Neural cell (in vitro differentiated cells): Measurements from ENCODE around the gene TSPAN14. TPM values are rescaled to one million over a fixed set of nuclear protein-coding genes. Genes with fewer than 3 reads are reported as not detected.
A peak's percentile ranks its signal among the peaks of the same experiment; 100 is the strongest.

Source experiments
- H2AFZ ChIP-seq: fragments of 200-600, 300-800 bp; sonication (generic), shearing (Covaris generic); 2 replicates; pipeline ENCODE4 v1.6.0; 2014; ENCODE audit warnings: low read depth, mild to moderate bottlenecking, antibody characterized with exemption, low read length, moderate library complexity
- H3F3A ChIP-seq: fragments of 200-600 bp; shearing (Covaris generic); 2 replicates; pipeline ENCODE4 v1.6.1; 2016; ENCODE audit warnings: mild to moderate bottlenecking, moderate library complexity, mixed read lengths, antibody characterized with exemption, low read length; ENCODE audit not compliant: insufficient read depth, poor library complexity, severe bottlenecking
- H3K27ac ChIP-seq: fragments of 200-600, 300-800 bp; sonication (generic), shearing (Covaris generic); 2 replicates; pipeline ENCODE4 v1.5.1; 2014; ENCODE audit warnings: mild to moderate bottlenecking, low read length, moderate library complexity
- H3K27me3 ChIP-seq: fragments of 300-800, 200-600 bp; sonication (generic), shearing (Covaris generic); 2 replicates; pipeline ENCODE4 v1.6.0; 2014; ENCODE audit warnings: mild to moderate bottlenecking, low read depth, low read length, moderate library complexity; ENCODE audit not compliant: insufficient read depth
- H3K36me3 ChIP-seq: fragments of 300-800, 200-600 bp; sonication (generic), shearing (Covaris generic); 2 replicates; pipeline ENCODE4 v1.5.1; 2014; ENCODE audit warnings: mild to moderate bottlenecking, antibody characterized with exemption, low read length, moderate library complexity; ENCODE audit not compliant: insufficient read depth
- H3K4me2 ChIP-seq: fragments of 300-800, 200-600 bp; sonication (generic), shearing (Covaris generic); 2 replicates; pipeline ENCODE4 v1.6.0; 2014; ENCODE audit warnings: mild to moderate bottlenecking, low read length
- H3K4me3 ChIP-seq: fragments of 300-800, 200-600 bp; sonication (generic), shearing (Covaris generic); 2 replicates; pipeline ENCODE4 v1.5.1; 2014; ENCODE audit warnings: mild to moderate bottlenecking, low read length, moderate library complexity
- H3K79me2 ChIP-seq: fragments of 200-600 bp; shearing (Covaris generic); replicated peaks from 2 replicates; pipeline ENCODE4 v1.6.0; 2014; ENCODE audit warnings: mild to moderate bottlenecking, low read length, moderate library complexity; ENCODE audit not compliant: insufficient read depth
- H3K9ac ChIP-seq: fragments of 300-800, 200-600 bp; sonication (generic), shearing (Covaris generic); 2 replicates; pipeline ENCODE4 v1.6.1; 2016; ENCODE audit warnings: mild to moderate bottlenecking, low read length, mixed read lengths
- H3K9me2 ChIP-seq: fragments of 200-600 bp; shearing (Covaris generic); 2 replicates; pipeline ENCODE4 v1.6.1; 2016; ENCODE audit warnings: mild to moderate bottlenecking, low read length, mixed read lengths; ENCODE audit not compliant: insufficient read depth
- H3K9me3 ChIP-seq: fragments of 200-600, 300-800 bp; sonication (generic), shearing (Covaris generic); 2 replicates; pipeline ENCODE4 v1.6.1; 2016; ENCODE audit warnings: mild to moderate bottlenecking, mixed run types, low read length, moderate library complexity, mixed read lengths
- H4K20me1 ChIP-seq: fragments of 200-600 bp; shearing (Covaris generic); 2 replicates; pipeline ENCODE4 v1.6.1; 2016; ENCODE audit warnings: mild to moderate bottlenecking, mixed run types; ENCODE audit not compliant: insufficient read depth
- CTCF ChIP-seq: fragments of 450-650 bp; IDR thresholded peaks from 2 replicates; pipeline ENCODE4 v1.5.1; 2014; ENCODE audit warnings: antibody characterized with exemption, mild to moderate bottlenecking, moderate library complexity; ENCODE audit not compliant: poor library complexity, severe bottlenecking
- EP300 ChIP-seq: fragments of 450-650 bp; conservative IDR thresholded peaks from 2 replicates; pipeline ENCODE4 v1.6.1; 2014; ENCODE audit warnings: antibody characterized with exemption, mild to moderate bottlenecking, moderate library complexity; ENCODE audit not compliant: poor library complexity, severe bottlenecking
- EZH2 ChIP-seq: fragments of 200-600, 300-800 bp; shearing (Covaris generic), sonication (generic); IDR thresholded peaks from 2 replicates; pipeline ENCODE4 v1.6.1; 2014; ENCODE audit warnings: antibody characterized with exemption, low read length, borderline replicate concordance, mild to moderate bottlenecking; ENCODE audit not compliant: insufficient read depth, poor library complexity, severe bottlenecking
- MXI1 ChIP-seq: fragments of 450-650 bp; conservative IDR thresholded peaks from 2 replicates; pipeline ENCODE4 v1.6.1; 2014; ENCODE audit warnings: antibody characterized with exemption, mild to moderate bottlenecking; ENCODE audit not compliant: poor library complexity, severe bottlenecking
- POLR2AphosphoS5 ChIP-seq: IDR thresholded peaks from 2 replicates; pipeline ENCODE4 v1.6.1; 2012
- RAD21 ChIP-seq: fragments of 450-650 bp; conservative IDR thresholded peaks from 2 replicates; pipeline ENCODE4 v1.6.1; 2014; ENCODE audit warnings: antibody characterized with exemption, mild to moderate bottlenecking, moderate library complexity
- REST ChIP-seq: IDR thresholded peaks from 2 replicates; pipeline ENCODE4 v1.6.1; 2012; ENCODE audit warnings: borderline replicate concordance
- SMC3 ChIP-seq: fragments of 450-650 bp; conservative IDR thresholded peaks from 2 replicates; pipeline ENCODE4 v1.6.1; 2014; ENCODE audit warnings: antibody characterized with exemption, mild to moderate bottlenecking, moderate library complexity; ENCODE audit not compliant: poor library complexity
- TAF1 ChIP-seq: IDR thresholded peaks from 2 replicates; pipeline ENCODE4 v1.6.1; 2012; ENCODE audit warnings: low read depth
- polyA plus RNA-seq: library from polyadenylated mRNA; depleted of rRNA; stranded (reverse); fragments of >200 nt; gene quantifications from 2 replicates; pipeline ENCODE4 v1.2.3, GENCODE V29; 2014

Gene TSPAN14
- polyA plus RNA-seq, 1 donor from 2014 or later, result 26.3 TPM

- H3K9me3 ChIP-seq, result no peaks in the 10 kb centered on the region
- H3K9me2 ChIP-seq, result no peaks in the 10 kb centered on the region
- peak overlapping the region; percentile 44 for H3K27ac ChIP-seq
- H3F3A ChIP-seq, result no peaks in the 10 kb centered on the region
- H2AFZ ChIP-seq, result peak overlapping the region; percentile 88
- H3K79me2 ChIP-seq, result peaks cover 7% of the 10 kb centered on the region
- no peaks in the 10 kb centered on the region for H3K27me3 ChIP-seq
- peak overlapping the region; percentile 90 for H3K4me3 ChIP-seq
- TF ChIP-seq RAD21, result no peak
- TF ChIP-seq SMC3, result no peak
- TF ChIP-seq POLR2AphosphoS5, result no peak
- no peak for TF ChIP-seq REST
- TF ChIP-seq EP300, result no peak
- no peak for TF ChIP-seq EZH2
- no peak for TF ChIP-seq CTCF
- TF ChIP-seq MXI1, result no peak
- H4K20me1 ChIP-seq, result no peaks in the 10 kb centered on the region
- peak overlapping the region; percentile 53 for H3K4me2 ChIP-seq
- H3K9ac ChIP-seq, result peak overlapping the region; percentile 71
- H3K36me3 ChIP-seq, result no peaks in the 10 kb centered on the region
Measured at GRCh38 chr10:80407812-80408241, 46.3 kb upstream of the TSPAN14 start.

GRCh38 chr10:80408242-80409101 lies 45.6 kb upstream of the TSPAN14 start, which contains the start of gene PRXL2A:
TSS of gene PRXL2A (plus strand) at chr10:80408551. CDS start at chr10:80420468, 11,917 bp downstream.
- Histone ChIP-seq H4K20me1 (no peaks in the 10 kb centered on the region), H3K4me2 (peak within 1 kb of the TSS; percentile 74), H3K9me2 (no peaks in the 10 kb centered on the region), H3K27me3 (no peaks in the 10 kb centered on the region), H2AFZ (peak within 1 kb of the TSS; percentile 88), H3K9ac (peak within 1 kb of the TSS; percentile 71), H3K27ac (peak within 1 kb of the TSS; percentile 44), H3K9me3 (no peaks in the 10 kb centered on the region), H3K79me2 (peaks cover 7% of the 10 kb centered on the region), H3F3A (no peaks in the 10 kb centered on the region), H3K4me3 (peak within 1 kb of the TSS; percentile 90), H3K36me3 (no peaks in the 10 kb centered on the region)
- no peak for TF ChIP-seq CTCF
- no peak for TF ChIP-seq RAD21
- TF ChIP-seq MXI1, result peak; percentile 50
- TF ChIP-seq SMC3, result peak; percentile 21
- peak; percentile 31 for TF ChIP-seq TAF1
- no peak for TF ChIP-seq EP300
- no peak for TF ChIP-seq EZH2
- TF ChIP-seq REST, result no peak
- peak; percentile 54 for TF ChIP-seq POLR2AphosphoS5
